OCI-LY3 (cell line): ENCODE results near the gene ADAMTS10.

Experiments used
- CTCF ChIP-seq: fragments of 200-600, 300-600 bp; sonication (generic); IDR thresholded peaks from 2 replicates; pipeline ENCODE4 v1.5.1; 2014; ENCODE audit warnings: antibody characterized with exemption, low read length, low read depth
- EZH2phosphoT487 ChIP-seq: fragments of 200-600 bp; shearing (Covaris generic); IDR thresholded peaks from 2 replicates; pipeline ENCODE4 v1.6.1; 2018; ENCODE audit warnings: antibody characterized with exemption, mixed run types, low read depth

GRCh38 chr19:8575467-8575997 is 35.0 kb downstream of the ADAMTS10 start:
- TF ChIP-seq CTCF, result no peak
- no peak for TF ChIP-seq EZH2phosphoT487
